GM19025 (cell line): Measurements from ENCODE around the gene XAF1.
"Not testable (repeated sequence)": the region's sequence is repeated elsewhere in the genome, so short reads cannot be mapped to it uniquely, and the experiment has no call there.

Source experiments
- ATAC-seq: cut with Tn5 transposase; IDR thresholded peaks from one replicate; pipeline ENCODE4 v1.9.1; 2021; ENCODE audit warnings: mild to moderate bottlenecking, low read depth, moderate library complexity; ENCODE audit not compliant: unreplicated experiment

XAF1 gene

GRCh38 chr17:6753006-6753445, 2.8 kb upstream of the XAF1 start:
- ATAC-seq = no peak

DNA sequence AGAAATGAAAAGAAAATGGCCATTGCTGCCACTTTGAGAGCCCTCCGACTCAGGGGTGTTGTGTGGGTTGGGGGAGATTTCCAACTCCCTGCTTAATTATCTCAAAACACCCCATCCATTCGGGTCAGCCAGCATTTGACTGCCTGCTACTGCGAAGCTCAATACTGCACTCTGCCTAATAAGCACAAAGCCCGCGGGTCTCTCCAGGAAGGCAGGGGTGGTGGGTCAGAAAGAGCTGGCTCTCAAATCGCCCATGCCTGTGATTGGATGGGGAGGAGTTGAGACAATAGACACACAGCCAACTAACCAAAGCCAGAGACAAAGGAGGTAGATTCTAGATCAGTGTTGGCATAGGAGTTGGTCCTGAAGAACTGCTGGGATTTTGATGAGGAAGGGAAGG, 2.3 kb upstream of the XAF1 start:
- ATAC-seq = no peak

- no peak for ATAC-seq
These were observed 565 bp upstream of the XAF1 start for GRCh38 chr17:6755281-6755680.

GRCh38 chr17:6756425-6757031, 682 bp downstream of the XAF1 start:
- ATAC-seq = no peak

DNA sequence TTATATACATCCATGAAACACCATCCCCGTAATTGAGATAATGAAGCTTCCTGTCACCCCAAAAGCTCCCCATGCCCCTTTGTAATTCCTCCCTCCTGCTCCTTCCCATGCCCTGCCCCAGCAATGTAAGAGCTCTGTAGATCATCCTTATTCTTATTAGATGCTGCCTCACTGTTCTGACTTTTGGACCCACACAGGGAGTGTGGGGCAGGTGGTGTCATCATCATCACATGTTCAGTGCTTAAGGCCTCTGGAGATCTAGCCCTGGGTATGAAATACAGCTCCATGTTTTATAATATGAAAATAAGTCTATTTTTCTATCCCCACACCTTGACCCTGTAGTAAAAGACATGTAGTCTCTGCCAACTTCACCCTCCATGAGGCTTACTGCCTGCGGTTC, 1.9 kb downstream of the XAF1 start:
- ATAC-seq = no peak

DNA sequence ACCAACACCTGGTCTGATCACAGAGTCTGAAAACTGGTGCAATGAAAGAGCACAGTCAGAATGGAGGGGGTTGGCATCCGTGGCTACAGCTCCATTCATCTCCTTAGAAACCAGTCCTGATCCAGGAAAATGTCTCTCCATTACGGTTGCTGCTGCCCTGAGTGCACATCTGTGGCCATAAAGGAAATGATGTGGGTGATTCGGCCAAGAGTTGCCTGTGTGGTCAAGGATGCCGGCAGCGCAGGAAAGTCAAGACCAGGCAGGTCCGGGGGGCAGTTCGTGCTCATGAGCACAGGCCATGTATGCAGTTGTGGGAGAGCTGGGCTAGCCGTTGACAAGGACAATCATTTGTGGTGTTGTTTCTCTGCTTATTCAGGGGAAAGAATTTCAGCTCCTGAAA, 5.9 kb downstream of the XAF1 start:
- no peak for ATAC-seq

- ATAC-seq = no peak
These were observed 12.6 kb downstream of the XAF1 start for GRCh38 chr17:6768447-6768846.

DNA sequence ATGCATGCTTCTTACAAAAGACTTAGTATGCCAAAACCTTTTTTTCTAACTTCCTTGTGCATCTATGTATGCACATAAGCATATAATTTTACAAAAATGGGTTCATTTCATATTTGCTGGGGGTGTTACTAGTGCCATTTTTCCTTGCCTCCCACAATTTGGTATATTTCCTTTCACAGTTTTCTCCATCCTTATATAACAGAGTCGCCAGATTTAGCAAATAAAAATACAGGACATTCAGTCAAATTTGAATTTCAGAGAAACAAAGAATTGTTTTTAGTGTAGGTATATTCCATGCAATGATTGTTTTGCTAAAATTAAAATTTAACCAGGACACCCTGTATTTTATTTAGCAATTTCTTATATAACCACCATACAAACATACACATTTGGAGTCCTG, 16.2 kb downstream of the XAF1 start:
- no peak for ATAC-seq

DNA sequence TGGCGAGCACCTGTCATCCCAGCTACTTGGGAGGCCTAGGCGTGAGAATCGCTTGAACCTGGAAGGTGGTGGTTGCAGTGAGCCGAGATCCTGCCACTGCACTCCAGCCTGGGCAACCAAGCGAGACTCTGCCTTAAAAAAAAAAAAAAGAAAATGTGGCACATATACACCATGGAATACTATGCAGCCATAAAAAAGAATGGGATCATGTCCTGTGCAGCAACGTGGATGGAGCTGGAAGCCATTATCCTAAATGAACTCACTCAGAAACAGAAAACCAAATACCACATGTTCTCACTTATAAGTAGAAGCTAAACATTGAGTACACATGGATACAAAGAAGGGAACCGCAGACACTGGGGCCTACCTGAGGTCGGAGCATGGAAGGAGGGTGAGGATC, 19.1 kb downstream of the XAF1 start:
- not testable (repeated sequence) for ATAC-seq

GRCh38 chr17:6775871-6776405, 20.1 kb downstream of the XAF1 start, which contains the start of gene FBXO39:
Gene FBXO39 (plus strand): TSS chr17:6776215. CDS start chr17:6779869, 3,654 bp downstream.
- no peak for ATAC-seq

DNA sequence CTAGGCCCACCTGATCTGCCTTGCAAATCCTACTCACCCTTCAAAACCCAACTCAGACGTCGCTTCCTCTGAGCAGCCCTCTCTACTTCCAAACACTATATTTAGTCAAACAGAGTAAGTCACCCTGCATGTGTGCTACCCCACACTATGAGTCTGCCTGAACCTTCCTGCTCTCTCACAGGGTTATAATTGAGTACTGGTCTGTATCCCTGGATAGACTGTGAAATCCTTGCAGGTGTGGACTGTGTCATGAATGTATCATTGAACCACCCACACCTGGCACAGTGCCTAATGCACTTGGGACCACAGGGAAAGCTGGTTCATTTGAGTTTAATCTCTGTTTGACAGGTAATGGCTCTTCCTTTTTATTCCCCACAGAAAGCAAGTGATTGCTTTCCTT, 23.6 kb downstream of the XAF1 start:
- no peak for ATAC-seq

- no peak for ATAC-seq
These were observed 24.2 kb downstream of the XAF1 start for GRCh38 chr17:6780001-6780400.

- no peak for ATAC-seq
These were observed 25.0 kb downstream of the XAF1 start for GRCh38 chr17:6780886-6781285.

DNA sequence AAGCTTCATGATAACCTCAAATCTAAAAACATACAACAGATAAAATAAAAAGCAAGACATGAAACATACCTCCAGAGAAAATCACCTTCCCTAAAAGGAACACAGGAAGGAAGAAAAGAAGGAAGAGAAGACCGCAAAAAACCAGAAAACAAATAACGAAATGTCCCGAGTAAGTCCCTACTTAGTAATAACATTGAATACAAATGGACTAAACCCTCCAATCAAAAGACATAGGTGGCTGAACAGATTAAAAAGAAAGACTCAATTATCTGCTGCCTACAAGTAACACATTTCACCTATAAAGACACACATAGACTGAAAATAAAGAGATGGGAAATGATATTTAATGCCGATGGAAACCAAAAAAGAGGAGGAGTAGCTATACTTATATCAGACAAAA, 26.4 kb downstream of the XAF1 start:
- no peak for ATAC-seq

GRCh38 chr17:6786618-6787017, 30.8 kb downstream of the XAF1 start:
- no peak for ATAC-seq

DNA sequence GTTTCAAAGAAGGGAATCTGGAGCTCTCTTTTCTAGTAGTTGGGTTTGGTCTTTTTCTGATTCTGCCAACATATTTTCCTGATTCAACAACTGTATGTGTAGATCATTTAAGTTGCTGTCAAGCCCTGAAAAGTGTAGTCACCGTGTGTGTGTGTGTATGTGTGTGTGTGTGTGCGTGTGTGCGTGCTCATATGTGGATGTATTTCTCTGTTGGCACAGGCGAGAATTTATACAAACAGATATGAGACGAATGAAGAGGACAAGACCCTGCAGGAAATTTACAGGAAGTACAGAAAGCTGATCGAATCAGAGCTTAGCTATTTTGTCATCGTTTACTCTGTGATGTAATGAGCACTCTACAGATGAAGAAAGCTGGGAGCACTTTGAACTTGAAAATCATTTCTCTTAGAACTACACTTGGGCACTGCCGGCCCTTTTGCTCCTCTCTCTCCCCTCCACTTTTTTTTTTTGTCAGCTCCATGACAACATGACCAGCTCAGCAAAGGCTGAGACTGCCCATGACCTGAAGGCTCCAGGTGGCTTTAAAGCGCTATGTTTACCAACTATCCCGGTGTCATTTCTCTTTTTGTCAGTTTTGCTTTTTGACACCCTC, 31.3 kb downstream of the XAF1 start:
- no peak for ATAC-seq

DNA sequence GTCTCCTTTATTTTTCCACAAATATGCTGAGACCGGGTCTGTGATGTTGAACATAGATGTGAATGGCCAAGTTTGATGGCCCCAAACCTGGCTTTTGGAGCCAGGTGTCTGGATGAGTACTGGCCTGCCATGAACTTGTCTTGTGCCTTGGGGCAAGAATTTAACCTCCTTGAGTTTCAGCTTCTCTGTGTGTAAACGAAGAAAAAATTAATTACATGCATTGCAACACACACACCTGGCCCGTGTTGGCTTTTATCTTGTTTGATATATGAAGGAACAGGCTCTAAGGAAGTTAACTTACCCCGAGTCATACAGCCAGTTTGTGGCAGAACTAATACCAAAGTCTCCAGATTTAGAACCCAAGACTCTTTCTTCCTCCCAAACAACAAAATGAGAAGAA, 33.3 kb downstream of the XAF1 start:
- no peak for ATAC-seq

GRCh38 chr17:6793748-6794493, 38.1 kb downstream of the XAF1 start:
- ATAC-seq = no peak

- no peak for ATAC-seq
These were observed 40.4 kb downstream of the XAF1 start for GRCh38 chr17:6796017-6796886.

- ATAC-seq = no peak
These were observed 41.1 kb downstream of the XAF1 start for GRCh38 chr17:6796887-6797490.
